GM12873 (cell line): ENCODE data around the gene GRXCR2.

ENCODE experiments used
- CTCF ChIP-seq: IDR thresholded peaks from 2 replicates; pipeline ENCODE4 v1.5.1; 2012; ENCODE audit warnings: low read depth, mild to moderate bottlenecking, moderate library complexity, low read length, control low read depth; ENCODE audit not compliant: insufficient read depth; ENCODE audit errors: missing control alignments

GRXCR2 gene

GRCh38 chr5:145859453-145859852, 13.4 kb downstream of the GRXCR2 start:
- no peak for TF ChIP-seq CTCF

- no peak for TF ChIP-seq CTCF
Measured at GRCh38 chr5:145858959-145859358, 13.9 kb downstream of the GRXCR2 start.

GRCh38 chr5:145856285-145856818, 16.5 kb downstream of the GRXCR2 start:
- no peak for TF ChIP-seq CTCF

GRCh38 chr5:145855763-145856267, 17.0 kb downstream of the GRXCR2 start:
- TF ChIP-seq CTCF, result no peak

GRCh38 chr5:145854651-145855258, 18.1 kb downstream of the GRXCR2 start:
- no peak for TF ChIP-seq CTCF

GRCh38 chr5:145853781-145854376, 18.9 kb downstream of the GRXCR2 start:
- no peak for TF ChIP-seq CTCF

GRCh38 chr5:145852990-145853389, 19.8 kb downstream of the GRXCR2 start:
- no peak for TF ChIP-seq CTCF
